Inferior parietal cortex (tissue), 1 donor: Measurements from ENCODE around the gene GPR156.
"Not testable (repeated sequence)": the region's sequence is repeated elsewhere in the genome, so short reads cannot be mapped to it uniquely, and the experiment has no call there.

Experiments used
- DNase-seq: peaks from one replicate; pipeline ENCODE4 v3.0.0-alpha.2; 2016; ENCODE audit errors: extremely low spot score

GPR156 gene

DNA sequence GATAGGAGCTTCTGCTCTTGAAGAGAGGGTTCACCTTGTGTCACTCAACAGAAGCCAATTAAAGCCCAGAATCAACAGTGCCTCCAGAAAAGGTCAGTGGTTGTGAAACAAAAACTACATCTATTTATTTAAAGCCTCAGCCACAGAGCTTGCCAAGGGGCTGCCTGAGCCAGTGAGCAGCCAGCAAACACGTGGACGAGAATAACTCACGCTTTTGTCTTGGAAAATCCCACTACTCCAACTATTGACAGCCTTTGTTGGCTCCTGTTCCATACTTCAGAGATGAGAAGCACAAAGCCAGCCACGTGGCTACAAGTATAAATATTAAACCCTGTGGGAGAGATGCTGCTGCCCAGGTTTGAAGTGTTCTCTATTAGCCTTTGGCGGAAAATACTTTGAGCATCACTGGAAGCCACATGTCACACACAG lies 10.3 kb downstream of the GPR156 start:
- DNase-seq, result no peak

DNA sequence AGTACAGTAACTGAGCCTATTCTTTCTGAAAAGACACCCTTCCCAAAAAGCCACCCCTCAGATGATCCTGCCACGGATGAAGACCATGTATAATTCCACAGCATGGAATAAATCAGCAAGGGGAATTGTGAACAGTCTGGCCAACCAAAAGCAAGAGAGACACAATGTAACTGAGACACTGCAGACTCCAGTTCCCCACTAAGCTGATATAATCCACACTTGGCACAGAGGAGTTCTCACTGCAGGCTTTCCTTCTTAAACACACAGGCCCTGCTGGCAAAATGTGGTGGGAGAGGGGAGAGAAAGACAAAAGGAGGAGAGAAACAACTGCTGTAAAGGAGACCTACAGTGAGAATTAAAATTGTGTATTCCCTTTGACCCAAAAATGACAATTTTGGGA lies 12.7 kb downstream of the GPR156 start:
- no peak for DNase-seq

DNA sequence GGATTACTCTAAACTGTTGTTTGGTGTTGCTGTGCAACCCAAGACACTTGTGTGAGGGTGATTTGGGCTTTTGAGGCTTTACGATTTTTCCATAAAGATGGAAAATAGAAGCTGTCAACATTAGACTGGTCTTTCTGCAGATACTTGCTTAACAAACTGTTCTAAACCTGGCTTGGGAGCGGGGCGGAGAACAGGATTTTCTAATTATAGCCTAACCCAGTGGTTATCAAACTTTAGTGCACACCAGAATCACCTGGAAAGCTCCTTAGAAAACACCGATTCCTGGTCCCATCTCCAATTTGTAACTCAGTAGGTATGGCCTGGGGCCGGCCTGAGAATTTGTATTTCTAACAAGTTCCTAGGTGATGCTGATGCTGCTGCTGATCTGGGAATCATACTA lies 19.0 kb downstream of the GPR156 start:
- no peak for DNase-seq

- no peak for DNase-seq
These were observed 20.1 kb downstream of the GPR156 start for GRCh38 chr3:120264963-120265362.

DNA sequence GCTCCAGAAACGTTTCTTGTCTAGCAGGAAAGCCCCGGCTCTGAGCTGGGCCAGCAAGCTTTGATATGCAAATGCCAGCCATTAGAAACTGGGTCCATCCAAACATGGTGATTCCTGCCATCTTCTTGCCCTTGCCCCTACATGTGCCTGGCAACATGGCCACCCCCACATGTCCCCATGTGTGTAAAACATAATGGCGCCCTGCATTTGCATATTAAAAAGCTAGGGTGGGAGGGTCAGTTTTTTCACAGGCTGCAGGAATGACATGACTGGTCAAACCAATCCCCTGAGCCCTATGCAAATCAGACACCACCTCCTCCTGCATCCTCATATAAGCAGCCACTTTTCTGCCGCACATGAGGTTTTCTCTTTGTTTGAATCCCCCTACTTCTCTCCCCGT lies 21.2 kb downstream of the GPR156 start:
- DNase-seq, result no peak

GRCh38 chr3:120258009-120258408 lies 27.0 kb downstream of the GPR156 start:
- no peak for DNase-seq

DNA sequence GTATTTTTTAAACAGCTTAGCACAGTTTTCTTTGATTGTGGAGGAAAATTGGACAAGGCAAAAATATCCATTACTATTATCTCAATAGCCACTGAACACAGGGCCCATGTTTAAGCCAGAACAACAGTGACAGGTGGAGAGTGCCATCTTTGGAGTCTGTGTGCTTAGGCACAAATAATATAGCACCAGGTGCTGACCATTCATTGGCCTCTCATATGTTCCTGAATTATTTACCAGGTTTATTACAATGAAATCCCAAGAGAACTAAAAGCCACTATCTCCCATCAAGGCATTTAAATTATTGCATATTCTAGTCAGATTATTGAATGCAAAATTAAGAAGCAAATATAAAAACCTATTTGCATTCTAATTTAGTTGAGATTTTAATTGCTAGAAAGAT lies 39.6 kb downstream of the GPR156 start:
- no peak for DNase-seq

GRCh38 chr3:120244834-120245225 lies 40.2 kb downstream of the GPR156 start:
- DNase-seq, result peak; percentile 12

GRCh38 chr3:120239644-120240043 lies 45.4 kb downstream of the GPR156 start:
- no peak for DNase-seq

DNA sequence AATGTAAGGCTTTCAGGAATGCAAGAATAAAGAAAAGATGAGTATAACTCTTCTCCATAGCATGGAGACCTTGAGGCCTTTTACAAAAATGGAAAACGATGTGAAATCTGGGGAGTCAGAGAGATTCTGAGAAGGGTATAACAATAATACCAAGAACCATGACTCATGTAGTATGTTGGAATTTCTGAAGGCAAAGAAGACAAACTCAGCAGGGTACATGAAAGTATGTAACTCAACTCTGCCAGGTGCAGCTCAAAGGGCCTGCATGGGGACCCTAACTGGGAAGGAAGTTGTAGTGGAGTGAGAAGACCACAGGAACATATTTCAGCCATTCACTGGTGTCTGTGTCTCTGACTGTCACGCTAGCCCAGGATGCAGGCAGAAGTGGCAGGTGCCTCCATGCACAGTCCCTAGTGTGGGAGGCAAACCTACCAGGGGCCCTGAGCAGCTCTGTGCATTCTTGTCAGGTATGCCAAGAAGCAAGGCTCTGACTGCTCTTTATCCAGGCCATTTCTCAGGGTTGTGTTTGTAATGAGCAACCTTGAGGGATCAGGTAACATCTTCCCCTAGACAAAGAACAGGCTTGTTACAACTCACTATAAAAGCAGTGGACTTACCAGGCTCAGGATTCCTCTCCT lies 57.2 kb downstream of the GPR156 start:
- DNase-seq, result no peak

GRCh38 chr3:120224237-120224636 lies 60.8 kb downstream of the GPR156 start:
- no peak for DNase-seq

DNA sequence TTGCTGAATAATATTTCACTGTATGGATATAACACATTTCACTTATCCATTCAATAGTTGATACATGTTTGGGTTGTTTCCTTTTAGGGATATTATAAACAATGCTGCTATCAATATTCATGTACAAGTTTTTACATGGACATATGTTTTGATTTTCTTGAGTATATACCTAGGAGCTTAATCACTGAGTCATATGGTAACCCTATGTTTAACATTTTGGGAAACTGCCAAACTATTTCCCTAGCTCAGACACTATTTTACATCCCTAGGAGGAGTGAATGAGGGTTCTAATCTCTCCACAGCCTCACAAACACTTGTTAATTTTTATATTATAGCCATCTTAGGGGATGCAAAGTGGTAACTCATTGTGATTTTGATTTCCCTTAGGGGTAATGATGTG lies 66.0 kb downstream of the GPR156 start:
- DNase-seq, result no peak

GRCh38 chr3:120216633-120217032 lies 68.4 kb downstream of the GPR156 start:
- not testable (repeated sequence) for DNase-seq

DNA sequence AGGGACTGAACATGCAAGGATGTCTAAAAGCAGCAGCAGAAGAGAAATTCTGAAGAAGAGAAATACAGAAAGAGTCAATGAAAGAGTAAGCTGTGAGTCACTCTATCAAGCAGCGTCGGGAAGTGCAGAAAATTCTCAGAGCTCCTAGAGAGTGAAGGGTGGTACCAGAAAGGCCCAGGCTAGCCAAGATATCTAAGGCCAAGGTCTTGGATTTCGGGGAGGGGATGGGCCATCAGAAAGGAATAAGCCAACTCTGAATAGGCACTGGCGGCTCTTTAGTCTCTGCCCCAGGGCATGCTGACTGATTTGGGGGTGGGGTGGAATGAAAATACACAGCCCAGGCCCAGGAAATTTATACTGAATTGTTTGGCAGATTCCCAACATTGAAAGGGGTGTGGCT lies 70.8 kb downstream of the GPR156 start:
- DNase-seq, result no peak

GRCh38 chr3:120212505-120212904 lies 72.5 kb downstream of the GPR156 start:
- DNase-seq, result no peak

DNA sequence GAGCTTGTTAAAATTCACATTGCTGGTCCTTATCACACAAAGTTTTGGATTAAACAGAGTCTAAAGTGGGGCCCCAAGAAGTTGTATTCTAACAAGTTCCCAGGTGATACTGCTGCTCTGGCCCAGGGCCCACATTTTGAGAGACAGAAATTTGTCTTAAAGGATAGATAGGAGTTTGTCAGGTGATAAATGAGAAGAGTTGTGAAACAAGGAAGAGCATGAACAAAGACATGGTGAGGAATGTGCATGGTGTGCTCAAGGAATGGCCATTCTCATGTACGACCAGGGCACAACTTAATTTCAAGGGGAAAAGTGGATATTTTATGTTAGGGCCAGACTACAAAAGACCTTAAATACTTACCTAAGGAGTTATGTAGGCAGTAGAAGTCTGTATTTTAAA lies 75.6 kb downstream of the GPR156 start:
- no peak for DNase-seq

DNA sequence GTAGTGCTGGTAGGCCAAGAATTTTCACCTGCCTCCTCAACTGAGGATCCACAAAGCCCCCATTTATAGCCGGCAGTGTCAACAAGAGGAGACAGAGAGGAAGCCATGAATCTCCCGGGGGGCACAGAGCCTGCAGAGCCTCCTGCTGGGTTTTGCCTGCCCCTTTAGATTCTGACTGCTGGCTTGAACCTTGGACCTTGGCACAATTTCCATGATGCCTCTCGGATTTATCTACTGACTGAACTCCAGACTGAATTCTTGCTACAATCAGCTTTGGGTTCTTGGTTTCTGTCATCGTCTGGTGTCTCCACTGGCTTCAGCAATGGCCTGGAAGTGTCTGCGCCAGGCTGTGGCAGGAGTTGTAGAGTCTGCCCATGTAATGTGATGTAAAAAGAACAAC lies 80.7 kb downstream of the GPR156 start:
- DNase-seq, result no peak

- DNase-seq, result no peak
These were observed 81.4 kb downstream of the GPR156 start for GRCh38 chr3:120203621-120204020.

DNA sequence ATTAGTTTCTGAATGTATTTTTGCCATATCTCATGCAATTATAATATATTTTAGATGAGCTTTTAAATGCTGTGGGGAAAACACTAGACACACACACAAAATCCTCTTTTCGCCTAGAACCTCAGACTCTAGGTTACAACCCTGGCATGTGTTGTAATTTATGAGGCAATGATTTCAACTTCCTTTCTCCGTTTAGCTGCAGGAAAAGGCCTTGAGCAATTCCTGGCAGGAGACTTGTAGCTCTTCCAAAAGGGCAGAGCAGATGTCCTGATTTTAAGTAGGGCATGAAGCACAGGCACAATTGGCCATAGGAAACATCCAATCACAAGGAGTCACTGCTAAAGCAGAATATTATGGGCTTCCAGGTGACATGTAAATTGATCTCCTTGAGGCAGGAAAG lies 82.0 kb downstream of the GPR156 start:
- DNase-seq, result peak; percentile 27

GRCh38 chr3:120202363-120202762 lies 82.7 kb downstream of the GPR156 start:
- DNase-seq, result no peak

- no peak for DNase-seq
These were observed 84.4 kb downstream of the GPR156 start for GRCh38 chr3:120200493-120201235.

- peak; percentile 52 for DNase-seq
These were observed 86.6 kb downstream of the GPR156 start for GRCh38 chr3:120198305-120198878.

DNA sequence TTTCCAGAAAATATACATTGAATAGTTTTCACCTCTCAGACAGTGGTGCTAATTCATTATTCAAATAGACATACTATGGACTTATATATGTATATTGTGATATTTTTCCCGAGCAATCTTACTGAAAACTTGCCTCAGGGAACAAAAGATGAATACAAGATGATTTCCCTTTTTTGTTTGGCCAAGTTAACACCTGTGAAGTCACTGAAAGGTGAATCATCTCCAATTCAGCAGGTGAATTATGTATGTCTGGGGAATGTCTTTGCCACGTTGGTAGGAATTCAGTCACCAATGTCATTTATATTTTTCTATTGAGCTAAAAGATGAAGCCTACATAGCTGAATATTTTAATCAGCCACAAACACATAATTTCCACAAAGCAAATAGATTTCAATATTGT lies 88.2 kb downstream of the GPR156 start:
- DNase-seq, result no peak
